Mesendoderm (in vitro differentiated cells): ENCODE data around the gene MDGA2.

Source experiments
- DNase-seq: peaks from one replicate; pipeline ENCODE4 v3.0.0; 2013
- H2AK5ac ChIP-seq: 2 replicates; pipeline ENCODE4 v1.6.1; 2013; ENCODE audit warnings: low read length, inconsistent platforms
- H2BK120ac ChIP-seq: 2 replicates; pipeline ENCODE4 v1.6.1; 2013; ENCODE audit warnings: low read depth, mild to moderate bottlenecking, low read length, moderate library complexity, mixed read lengths
- H2BK15ac ChIP-seq: replicated peaks from 2 replicates; pipeline ENCODE4 v1.6.1; 2013; ENCODE audit warnings: low read depth, mild to moderate bottlenecking, moderate library complexity
- H2BK5ac ChIP-seq: 2 replicates; pipeline ENCODE4 v1.6.1; 2013; ENCODE audit warnings: low read length, inconsistent platforms
- H3K18ac ChIP-seq: 2 replicates; pipeline ENCODE4 v1.6.1; 2013; ENCODE audit warnings: mild to moderate bottlenecking, low read length, mixed read lengths
- H3K23ac ChIP-seq: one replicate; pipeline ENCODE4 v1.6.1; 2013; ENCODE audit warnings: low read length
- H3K27ac ChIP-seq: 2 replicates; pipeline ENCODE4 v1.5.1; 2013; ENCODE audit warnings: low read depth, mild to moderate bottlenecking, inconsistent platforms, low read length, moderate library complexity
- H3K27me3 ChIP-seq: 2 replicates; pipeline ENCODE4 v1.6.1; 2013; ENCODE audit warnings: low read length, control low read depth, mild to moderate bottlenecking, inconsistent platforms; ENCODE audit not compliant: insufficient read depth, poor library complexity
- H3K36me3 ChIP-seq: 2 replicates; pipeline ENCODE4 v1.6.1; 2013; ENCODE audit warnings: low read length, inconsistent platforms; ENCODE audit not compliant: control insufficient read depth, insufficient read depth
- H3K4ac ChIP-seq: one replicate; pipeline ENCODE4 v1.6.1; 2013; ENCODE audit warnings: low read depth, mild to moderate bottlenecking, low read length, moderate library complexity
- H3K4me1 ChIP-seq: 2 replicates; pipeline ENCODE4 v1.6.1; 2013; ENCODE audit warnings: low read depth, low read length, inconsistent platforms; ENCODE audit not compliant: control insufficient read depth
- H3K4me2 ChIP-seq: 2 replicates; pipeline ENCODE4 v1.6.1; 2013; ENCODE audit warnings: low read length
- H3K4me3 ChIP-seq: 2 replicates; pipeline ENCODE4 v1.5.1; 2013; ENCODE audit warnings: mild to moderate bottlenecking, low read length
- H3K56ac ChIP-seq: one replicate; pipeline ENCODE4 v1.6.1; 2013; ENCODE audit warnings: low read length
- H3K79me1 ChIP-seq: 2 replicates; pipeline ENCODE4 v1.6.1; 2013; ENCODE audit warnings: low read length, inconsistent platforms
- H3K79me2 ChIP-seq: 2 replicates; pipeline ENCODE4 v1.6.1; 2013; ENCODE audit warnings: mild to moderate bottlenecking, low read length; ENCODE audit not compliant: control insufficient read depth, insufficient read depth
- H3K9ac ChIP-seq: 2 replicates; pipeline ENCODE4 v1.6.1; 2013; ENCODE audit warnings: low read length, inconsistent platforms
- H4K5ac ChIP-seq: one replicate; pipeline ENCODE4 v1.6.1; 2013; ENCODE audit warnings: low read length
- H4K8ac ChIP-seq: one replicate; pipeline ENCODE4 v1.6.1; 2013; ENCODE audit warnings: low read depth, mild to moderate bottlenecking, control low read depth, low read length, moderate library complexity
- WGBS: extraction: QIAGEN DNeasy Blood & Tissue Kit; methylation state at CpG from one replicate; pipeline ENCODE4 v1.1.7; 2013; ENCODE audit warnings: low lambda C conversion rate, missing lambda C conversion rate; ENCODE audit not compliant: insufficient coverage; ENCODE audit errors: extremely low coverage; 5-methylcytosine and 5-hydroxymethylcytosine counted together

MDGA2 gene

DNA sequence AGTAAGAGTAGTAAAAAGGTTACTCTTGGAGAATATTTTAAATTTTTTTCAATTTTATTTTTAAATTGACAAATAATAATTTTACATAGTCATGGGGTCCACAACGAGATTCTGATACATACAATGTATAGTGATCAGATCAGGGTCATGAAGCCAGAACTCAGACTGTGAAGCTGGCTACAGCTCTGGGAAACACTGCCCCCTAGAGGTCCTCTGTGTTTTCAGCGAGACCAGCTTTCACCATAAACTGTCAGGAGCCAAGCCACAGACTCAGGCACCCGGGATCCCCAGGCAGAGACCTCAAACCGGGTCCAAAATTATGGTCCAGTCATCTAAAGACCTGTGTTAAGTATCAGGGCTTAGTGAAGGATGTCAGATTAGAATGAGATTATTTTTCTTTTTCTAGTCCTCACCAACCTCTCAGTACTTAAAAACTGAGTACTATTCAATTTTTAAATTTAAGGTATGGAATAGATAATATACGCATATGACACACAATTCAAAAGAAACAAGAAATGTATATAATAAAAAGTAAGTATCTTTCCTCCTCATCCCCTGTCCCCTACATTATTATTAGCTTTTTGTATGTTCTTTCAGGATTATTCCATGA, 397.1 kb downstream of the MDGA2 start:
- no CpG with 5 or more reads among the region's 5 CpGs for WGBS
- no peak overlapping the region for H4K8ac ChIP-seq
- H3K36me3 ChIP-seq: no peaks in the 10 kb centered on the region
- H3K9ac ChIP-seq: no peak overlapping the region
- no peak overlapping the region for H3K27ac ChIP-seq
- peak; percentile 73 for DNase-seq
- no peak overlapping the region for H2BK5ac ChIP-seq
- H3K79me1 ChIP-seq: no peaks in the 10 kb centered on the region
- no peaks in the 10 kb centered on the region for H3K79me2 ChIP-seq
- no peak overlapping the region for H3K4ac ChIP-seq
- no peaks in the 10 kb centered on the region for H3K27me3 ChIP-seq
- H3K4me1 ChIP-seq: no peaks in the 10 kb centered on the region
- H3K4me3 ChIP-seq: no peak overlapping the region
- no peak overlapping the region for H2BK120ac ChIP-seq
- no peak overlapping the region for H2AK5ac ChIP-seq
- no peak overlapping the region for H2BK15ac ChIP-seq
- H3K4me2 ChIP-seq: no peak overlapping the region
- H3K56ac ChIP-seq: no peak overlapping the region
- no peak overlapping the region for H3K23ac ChIP-seq
- H4K5ac ChIP-seq: no peak overlapping the region
- H3K18ac ChIP-seq: no peak overlapping the region

DNA sequence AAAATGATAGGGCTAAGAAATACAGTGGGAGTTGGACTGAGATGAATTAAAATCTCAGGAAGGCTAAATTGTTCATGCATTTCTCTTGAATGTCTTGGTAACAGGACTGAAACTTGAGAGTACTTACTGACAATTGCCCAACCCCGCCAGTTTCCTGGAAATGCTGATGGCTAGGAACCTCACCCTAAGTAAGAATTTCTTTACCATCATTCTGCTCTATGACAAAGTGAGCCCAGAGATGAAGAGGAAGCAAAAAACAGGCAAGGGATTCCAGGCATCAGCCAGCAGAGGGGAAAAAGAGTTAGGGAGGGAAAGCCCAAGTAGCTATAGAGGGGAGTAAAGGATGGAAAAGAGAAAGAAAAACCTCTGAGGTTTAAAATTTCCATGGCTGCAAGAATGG, 397.7 kb downstream of the MDGA2 start:
- no peaks in the 10 kb centered on the region for H3K36me3 ChIP-seq
- no peak overlapping the region for H3K4me2 ChIP-seq
- no peak overlapping the region for H3K4me3 ChIP-seq
- H3K4me1 ChIP-seq: no peaks in the 10 kb centered on the region
- no CpG with 5 or more reads among the region's 1 CpG for WGBS
- H4K5ac ChIP-seq: no peak overlapping the region
- H3K18ac ChIP-seq: no peak overlapping the region
- H2BK5ac ChIP-seq: no peak overlapping the region
- no peak overlapping the region for H3K9ac ChIP-seq
- H3K27me3 ChIP-seq: no peaks in the 10 kb centered on the region
- H3K79me2 ChIP-seq: no peaks in the 10 kb centered on the region
- no peak overlapping the region for H2BK120ac ChIP-seq
- H3K4ac ChIP-seq: no peak overlapping the region
- H3K79me1 ChIP-seq: no peaks in the 10 kb centered on the region
- no peak overlapping the region for H3K27ac ChIP-seq
- no peak overlapping the region for H3K23ac ChIP-seq
- no peak overlapping the region for H4K8ac ChIP-seq
- no peak overlapping the region for H2BK15ac ChIP-seq
- no peak overlapping the region for H3K56ac ChIP-seq
- H2AK5ac ChIP-seq: no peak overlapping the region
- DNase-seq: peak; percentile 72

DNA sequence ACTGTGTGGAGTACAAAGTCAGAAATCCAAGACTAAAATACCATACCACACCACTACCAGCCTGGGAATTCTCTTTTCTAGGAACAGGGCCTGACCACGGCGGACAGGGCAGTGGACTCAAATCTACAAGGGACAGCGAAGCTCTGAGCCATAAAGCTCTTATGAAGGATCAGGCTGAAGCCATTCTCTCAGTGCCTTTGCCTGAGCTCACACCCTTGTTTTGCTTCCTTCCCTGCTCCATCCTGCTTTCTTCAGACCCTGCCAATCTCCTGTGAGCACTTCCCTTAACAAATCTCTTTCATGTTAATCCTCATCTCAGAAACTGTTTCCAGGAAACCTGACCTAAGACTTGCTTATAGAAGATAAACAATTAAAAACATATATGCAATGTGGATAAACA, 398.5 kb downstream of the MDGA2 start:
- no peak overlapping the region for H2AK5ac ChIP-seq
- no peak overlapping the region for H3K56ac ChIP-seq
- no peak overlapping the region for H3K4me2 ChIP-seq
- no CpG with 5 or more reads among the region's 3 CpGs for WGBS
- H3K4me1 ChIP-seq: no peaks in the 10 kb centered on the region
- H3K79me1 ChIP-seq: no peaks in the 10 kb centered on the region
- H3K18ac ChIP-seq: no peak overlapping the region
- no peak overlapping the region for H3K27ac ChIP-seq
- H2BK120ac ChIP-seq: no peak overlapping the region
- no peaks in the 10 kb centered on the region for H3K27me3 ChIP-seq
- H3K36me3 ChIP-seq: no peaks in the 10 kb centered on the region
- H4K5ac ChIP-seq: no peak overlapping the region
- H2BK5ac ChIP-seq: no peak overlapping the region
- no peak overlapping the region for H3K4me3 ChIP-seq
- no peak overlapping the region for H3K9ac ChIP-seq
- no peak overlapping the region for H3K4ac ChIP-seq
- no peak overlapping the region for H4K8ac ChIP-seq
- DNase-seq: peak; percentile 18
- no peak overlapping the region for H3K23ac ChIP-seq
- no peaks in the 10 kb centered on the region for H3K79me2 ChIP-seq
- no peak overlapping the region for H2BK15ac ChIP-seq

DNA sequence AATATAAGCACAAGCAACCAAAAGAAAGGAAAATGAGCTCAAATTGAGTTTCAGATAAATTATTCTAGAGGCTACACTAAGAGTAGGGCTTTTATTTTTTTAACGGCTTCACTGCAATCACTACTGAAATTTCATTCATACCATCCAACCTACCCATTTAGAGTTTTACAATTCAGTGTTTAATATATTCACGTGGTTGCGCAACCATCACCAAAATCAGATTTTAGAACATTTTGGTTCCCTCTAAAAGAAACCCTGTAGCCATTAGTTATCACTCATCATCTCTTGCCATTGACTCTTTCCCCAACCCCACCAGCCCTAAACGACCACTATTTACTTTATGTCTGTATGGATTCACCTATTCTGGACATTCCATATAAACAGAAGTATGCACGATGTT, 401.5 kb downstream of the MDGA2 start:
- Histone ChIP-seq H3K27ac (no peak overlapping the region), H2BK120ac (no peak overlapping the region), H3K79me1 (no peaks in the 10 kb centered on the region), H3K18ac (no peak overlapping the region), H3K56ac (no peak overlapping the region), H3K27me3 (no peaks in the 10 kb centered on the region), H4K5ac (no peak overlapping the region), H3K79me2 (no peaks in the 10 kb centered on the region), H3K36me3 (no peaks in the 10 kb centered on the region), H4K8ac (no peak overlapping the region), H3K4ac (no peak overlapping the region), H2BK15ac (no peak overlapping the region), H3K4me3 (no peak overlapping the region), H2BK5ac (no peak overlapping the region), H3K9ac (no peak overlapping the region), H2AK5ac (no peak overlapping the region), H3K4me2 (no peak overlapping the region), H3K23ac (no peak overlapping the region), H3K4me1 (no peaks in the 10 kb centered on the region)
- DNase-seq: no peak
- no CpG with 5 or more reads among the region's 5 CpGs for WGBS

DNA sequence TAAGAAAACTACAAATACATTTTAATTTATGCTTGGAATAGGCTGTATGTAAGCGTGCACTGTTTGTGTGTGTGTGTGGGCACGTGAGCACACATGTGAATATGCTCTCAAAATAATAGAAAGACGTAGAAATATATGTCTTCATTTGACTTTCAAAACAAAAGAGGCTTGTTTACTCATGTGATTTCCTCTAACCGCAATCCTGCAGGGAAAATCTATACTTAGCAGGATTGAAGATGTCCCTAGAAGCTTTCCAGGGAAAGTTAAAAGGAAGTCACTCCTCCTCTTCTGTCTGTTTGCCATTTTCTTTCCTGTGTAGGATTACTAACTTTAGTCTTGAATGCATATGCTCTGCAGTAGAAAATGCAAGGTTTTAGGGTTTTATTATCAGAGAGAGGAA, 404.7 kb downstream of the MDGA2 start:
- no peaks in the 10 kb centered on the region for H3K79me1 ChIP-seq
- H2BK15ac ChIP-seq: no peak overlapping the region
- no peak overlapping the region for H4K5ac ChIP-seq
- no peak overlapping the region for H3K4me3 ChIP-seq
- H3K27me3 ChIP-seq: no peaks in the 10 kb centered on the region
- DNase-seq: no peak
- no peaks in the 10 kb centered on the region for H3K36me3 ChIP-seq
- H3K4me2 ChIP-seq: no peak overlapping the region
- no peak overlapping the region for H2BK5ac ChIP-seq
- H4K8ac ChIP-seq: no peak overlapping the region
- no peaks in the 10 kb centered on the region for H3K4me1 ChIP-seq
- H3K79me2 ChIP-seq: no peaks in the 10 kb centered on the region
- no peak overlapping the region for H2BK120ac ChIP-seq
- no peak overlapping the region for H3K27ac ChIP-seq
- H3K23ac ChIP-seq: no peak overlapping the region
- no peak overlapping the region for H2AK5ac ChIP-seq
- H3K56ac ChIP-seq: no peak overlapping the region
- WGBS: no CpG with 5 or more reads among the region's 4 CpGs
- no peak overlapping the region for H3K9ac ChIP-seq
- no peak overlapping the region for H3K18ac ChIP-seq
- no peak overlapping the region for H3K4ac ChIP-seq

DNA sequence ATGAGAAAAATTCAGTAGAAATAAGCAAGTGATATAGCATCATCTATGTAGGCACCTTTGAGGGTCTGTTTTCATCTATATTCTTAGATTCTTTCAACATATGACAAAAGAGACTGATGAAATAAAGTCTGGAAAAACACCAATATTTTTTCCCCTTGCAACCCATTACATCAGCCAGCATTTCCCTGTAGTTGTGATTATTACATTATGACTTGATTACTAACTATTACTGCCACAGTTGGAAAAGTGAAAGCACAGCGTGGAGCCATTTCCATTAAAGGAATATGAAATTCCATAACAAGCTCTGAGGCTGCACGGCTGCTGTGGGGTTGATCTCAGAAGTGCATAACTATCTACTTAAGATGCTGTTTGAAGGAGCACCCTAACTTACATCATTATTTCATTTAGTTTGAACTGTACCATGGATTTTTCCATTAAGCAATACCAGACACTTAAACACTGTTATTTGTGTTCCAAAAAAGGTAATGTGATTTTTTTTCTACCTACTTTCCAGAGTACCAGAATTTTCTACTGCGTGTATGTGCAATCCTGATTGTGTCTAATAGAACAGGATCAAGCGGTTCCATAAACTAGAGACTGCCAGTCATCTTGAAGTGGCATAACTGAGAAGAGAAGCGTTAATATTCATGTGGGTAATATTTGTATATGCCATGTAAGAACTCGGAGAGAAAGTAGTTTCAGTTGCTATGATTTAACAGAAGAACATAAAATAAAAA, 405.5 kb downstream of the MDGA2 start:
- no peak overlapping the region for H3K9ac ChIP-seq
- H3K56ac ChIP-seq: no peak overlapping the region
- no peak overlapping the region for H3K23ac ChIP-seq
- H3K79me2 ChIP-seq: no peaks in the 10 kb centered on the region
- H4K5ac ChIP-seq: no peak overlapping the region
- no peak overlapping the region for H3K27ac ChIP-seq
- no peak overlapping the region for H2AK5ac ChIP-seq
- no peak overlapping the region for H2BK120ac ChIP-seq
- H3K4me3 ChIP-seq: no peak overlapping the region
- no peak overlapping the region for H4K8ac ChIP-seq
- H3K4ac ChIP-seq: no peak overlapping the region
- no peak overlapping the region for H2BK15ac ChIP-seq
- H3K18ac ChIP-seq: no peak overlapping the region
- no peak for DNase-seq
- no peaks in the 10 kb centered on the region for H3K27me3 ChIP-seq
- H3K4me1 ChIP-seq: no peaks in the 10 kb centered on the region
- H3K4me2 ChIP-seq: no peak overlapping the region
- no peak overlapping the region for H2BK5ac ChIP-seq
- H3K36me3 ChIP-seq: no peaks in the 10 kb centered on the region
- WGBS: no CpG with 5 or more reads among the region's 6 CpGs
- no peaks in the 10 kb centered on the region for H3K79me1 ChIP-seq
